Epithelial cell of esophagus (primary cell): ENCODE data around the gene ADGRG2.

ENCODE experiments used
- DNase-seq: peaks from one replicate; pipeline ENCODE4 v3.0.0; 2010; ENCODE audit warnings: low read depth
- H3K4me3 ChIP-seq: 2 replicates; pipeline ENCODE4 v1.5.1; 2011; ENCODE audit warnings: mild to moderate bottlenecking, low read length, control low read depth
- TF ChIP-seq, protein P1 (sequence below): IDR thresholded peaks from 2 replicates; pipeline ENCODE4 v1.5.1; 2011; ENCODE audit warnings: low read depth, mild to moderate bottlenecking, low read length, control low read depth, inconsistent platforms; ENCODE audit not compliant: insufficient read depth; ENCODE audit errors: missing control alignments

The ADGRG2 gene

DNA sequence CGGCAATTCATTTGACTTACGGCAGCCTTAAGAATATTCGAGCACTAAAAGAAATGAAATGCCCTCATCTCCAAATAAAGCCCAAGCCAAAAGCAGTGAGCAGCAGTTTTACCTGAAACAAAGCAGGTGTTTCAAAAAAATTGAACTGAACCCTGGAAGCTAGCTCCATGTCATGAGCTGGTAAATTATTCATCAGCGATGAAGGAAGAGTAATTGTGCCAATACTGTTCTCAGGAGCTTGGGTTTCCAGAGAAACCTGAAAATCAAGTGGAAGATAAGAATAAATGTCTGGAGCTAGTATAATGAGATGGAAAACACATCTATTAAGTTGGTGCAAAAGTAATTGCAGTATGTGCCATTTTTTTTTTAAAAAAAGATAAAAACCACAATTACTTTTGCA lies 114.4 kb downstream of the ADGRG2 start:
- H3K4me3 ChIP-seq = no peak overlapping the region
- DNase-seq = no peak
- TF ChIP-seq, protein P1, sequence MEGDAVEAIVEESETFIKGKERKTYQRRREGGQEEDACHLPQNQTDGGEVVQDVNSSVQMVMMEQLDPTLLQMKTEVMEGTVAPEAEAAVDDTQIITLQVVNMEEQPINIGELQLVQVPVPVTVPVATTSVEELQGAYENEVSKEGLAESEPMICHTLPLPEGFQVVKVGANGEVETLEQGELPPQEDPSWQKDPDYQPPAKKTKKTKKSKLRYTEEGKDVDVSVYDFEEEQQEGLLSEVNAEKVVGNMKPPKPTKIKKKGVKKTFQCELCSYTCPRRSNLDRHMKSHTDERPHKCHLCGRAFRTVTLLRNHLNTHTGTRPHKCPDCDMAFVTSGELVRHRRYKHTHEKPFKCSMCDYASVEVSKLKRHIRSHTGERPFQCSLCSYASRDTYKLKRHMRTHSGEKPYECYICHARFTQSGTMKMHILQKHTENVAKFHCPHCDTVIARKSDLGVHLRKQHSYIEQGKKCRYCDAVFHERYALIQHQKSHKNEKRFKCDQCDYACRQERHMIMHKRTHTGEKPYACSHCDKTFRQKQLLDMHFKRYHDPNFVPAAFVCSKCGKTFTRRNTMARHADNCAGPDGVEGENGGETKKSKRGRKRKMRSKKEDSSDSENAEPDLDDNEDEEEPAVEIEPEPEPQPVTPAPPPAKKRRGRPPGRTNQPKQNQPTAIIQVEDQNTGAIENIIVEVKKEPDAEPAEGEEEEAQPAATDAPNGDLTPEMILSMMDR = no peak

GRCh38 chrX:19007011-19007410 lies 115.3 kb downstream of the ADGRG2 start:
- no peak overlapping the region for H3K4me3 ChIP-seq
- TF ChIP-seq, protein P1 = no peak
- no peak for DNase-seq

DNA sequence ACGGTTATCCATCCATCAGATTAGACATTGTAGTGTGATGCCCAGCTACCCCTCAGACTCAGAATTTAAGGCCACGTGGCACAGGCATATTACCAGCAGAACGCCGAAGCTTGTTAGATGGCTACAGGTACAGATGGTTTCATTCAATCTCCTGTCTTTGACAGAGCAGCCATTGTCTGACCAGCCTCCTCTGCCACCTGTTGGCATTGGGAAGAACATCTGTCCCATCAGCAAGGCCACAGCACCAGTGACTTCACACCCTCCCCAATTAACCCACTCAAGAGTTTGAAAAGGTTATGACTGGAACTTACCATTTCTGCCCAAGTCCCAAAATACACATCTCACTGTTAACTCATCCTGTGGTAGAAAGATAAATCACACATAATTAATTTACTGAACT lies 116.4 kb downstream of the ADGRG2 start:
- TF ChIP-seq, protein P1 = peak; percentile 28
- DNase-seq = peak; percentile 13

GRCh38 chrX:19003756-19004155 lies 118.5 kb downstream of the ADGRG2 start:
- TF ChIP-seq, protein P1 = no peak
- H3K4me3 ChIP-seq = no peak overlapping the region
- DNase-seq = peak; percentile 16

More for the DNA sequence above, 116.4 kb downstream of the ADGRG2 start:
- no peak overlapping the region for H3K4me3 ChIP-seq

DNA sequence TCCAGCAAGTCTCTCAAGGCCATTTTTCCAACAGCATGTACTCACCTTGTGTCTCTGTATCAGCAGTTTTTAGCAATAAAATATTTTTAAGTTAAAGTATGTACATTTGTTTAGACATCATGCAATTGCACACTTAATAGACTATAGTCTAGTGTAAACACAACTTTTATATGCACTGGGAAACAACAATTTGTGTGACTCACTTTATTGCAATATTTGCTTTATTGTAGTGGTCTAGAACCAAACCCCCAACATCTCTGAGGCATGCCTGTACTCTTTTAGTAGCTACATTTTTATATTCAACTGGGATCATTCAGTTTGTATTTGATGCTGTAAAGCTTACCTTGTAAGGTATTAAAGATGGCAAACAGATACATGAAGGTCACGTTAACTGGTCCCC lies 123.6 kb downstream of the ADGRG2 start:
- H3K4me3 ChIP-seq = no peak overlapping the region
- TF ChIP-seq, protein P1 = no peak
- no peak for DNase-seq

DNA sequence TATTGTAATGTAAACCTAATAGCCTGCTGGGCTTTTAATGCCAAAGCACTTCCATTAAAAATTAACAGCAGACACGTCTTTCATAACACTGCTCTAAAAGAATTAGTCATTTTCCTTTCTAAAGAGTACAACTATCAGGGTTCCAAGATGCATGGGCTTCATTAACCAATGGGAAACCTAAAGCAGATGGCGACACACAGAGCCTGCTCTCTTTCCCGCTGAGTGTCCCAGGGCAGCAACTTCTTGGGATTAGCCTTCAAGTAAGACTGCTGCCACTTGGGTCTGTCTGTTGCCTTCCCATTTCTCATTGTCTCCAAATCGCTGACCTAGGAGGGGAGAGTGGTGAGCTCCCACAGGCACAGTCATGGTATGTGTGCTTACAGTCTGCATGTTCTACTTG lies 124.4 kb downstream of the ADGRG2 start:
- TF ChIP-seq, protein P1 = no peak
- DNase-seq = no peak
- no peak overlapping the region for H3K4me3 ChIP-seq

- TF ChIP-seq, protein P1 = no peak
- DNase-seq = no peak
- H3K4me3 ChIP-seq = no peak overlapping the region
Observed at GRCh38 chrX:18996536-18996935, 125.7 kb downstream of the ADGRG2 start.
